ENCODE measurements around the gene RMND5A.
"Not testable (repeated sequence)": the region's sequence is repeated elsewhere in the genome, so short reads cannot be mapped to it uniquely, and the experiment has no call there.

RMND5A gene

DNA sequence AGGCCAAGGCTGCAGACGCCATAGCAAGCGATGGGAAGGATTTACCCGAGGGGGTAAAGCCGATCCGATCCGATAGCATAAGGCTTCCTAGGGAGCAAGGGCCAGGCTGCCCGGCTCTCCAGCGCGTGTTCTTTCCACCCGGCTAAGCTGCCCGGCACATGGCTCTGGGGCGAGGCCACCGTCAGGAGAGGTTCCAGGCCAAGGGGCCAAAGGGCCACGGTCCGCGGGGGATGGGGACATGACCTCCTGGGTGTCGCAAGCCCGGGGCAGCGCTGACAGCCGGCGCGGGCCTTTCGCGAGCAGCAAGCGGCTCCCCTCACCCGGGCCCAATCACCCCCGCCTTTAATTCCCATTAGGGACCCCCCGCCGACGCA lies 841 bp upstream of the RMND5A start:
- DNase-seq = not testable (repeated sequence)

- DNase-seq = peak; percentile 67 to 75
These were observed 639 bp downstream of the RMND5A start for GRCh38 chr2:86720540-86721320.

- not testable (repeated sequence) for DNase-seq
These were observed 5.6 kb downstream of the RMND5A start for GRCh38 chr2:86725706-86726105.

DNA sequence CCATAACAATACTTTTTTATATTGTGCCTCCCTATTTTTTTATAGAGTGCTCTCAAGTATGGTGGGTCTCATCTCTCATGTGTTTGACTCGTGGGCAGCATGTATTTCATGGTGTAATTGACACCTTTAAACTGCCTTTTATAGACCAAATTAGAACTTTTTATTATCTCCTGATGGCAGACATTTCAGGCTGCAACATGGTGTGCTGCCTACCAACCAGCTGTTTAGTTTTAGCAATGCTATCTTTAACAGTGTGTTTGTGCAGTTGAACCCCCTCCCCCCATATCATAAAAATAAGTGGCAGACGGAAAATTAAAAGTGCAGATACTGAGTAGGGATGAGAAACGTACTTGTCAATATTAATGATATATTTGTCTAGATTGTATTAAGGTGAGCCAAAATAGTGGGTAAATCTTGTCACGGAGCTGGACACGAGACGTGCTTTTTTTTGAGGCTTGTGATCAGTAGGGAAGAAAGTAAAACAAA lies 12.0 kb downstream of the RMND5A start:
- DNase-seq = not testable (repeated sequence)

GRCh38 chr2:86732837-86733236 lies 12.7 kb downstream of the RMND5A start:
- DNase-seq = not testable (repeated sequence)

GRCh38 chr2:86733528-86733927 lies 13.4 kb downstream of the RMND5A start:
- not testable (repeated sequence) for DNase-seq

DNA sequence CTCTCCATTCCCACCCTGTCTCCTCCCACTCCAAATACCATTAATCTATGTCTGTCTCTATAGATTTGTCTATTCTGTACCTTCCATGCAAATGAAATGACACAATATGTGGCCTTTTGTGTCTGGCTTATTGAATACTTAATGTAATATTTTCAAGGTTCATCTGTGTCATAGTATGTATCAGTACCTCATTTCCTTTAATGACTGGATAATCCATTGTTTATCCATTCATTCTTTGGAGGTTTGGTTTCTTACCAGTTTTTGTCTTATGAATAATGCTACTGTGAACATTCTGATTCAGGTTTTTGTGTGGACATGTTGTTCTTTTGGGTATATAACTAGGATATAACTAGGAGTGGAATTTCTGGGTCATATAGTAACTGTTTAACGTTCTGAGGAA lies 14.8 kb downstream of the RMND5A start:
- DNase-seq = not testable (repeated sequence)

DNA sequence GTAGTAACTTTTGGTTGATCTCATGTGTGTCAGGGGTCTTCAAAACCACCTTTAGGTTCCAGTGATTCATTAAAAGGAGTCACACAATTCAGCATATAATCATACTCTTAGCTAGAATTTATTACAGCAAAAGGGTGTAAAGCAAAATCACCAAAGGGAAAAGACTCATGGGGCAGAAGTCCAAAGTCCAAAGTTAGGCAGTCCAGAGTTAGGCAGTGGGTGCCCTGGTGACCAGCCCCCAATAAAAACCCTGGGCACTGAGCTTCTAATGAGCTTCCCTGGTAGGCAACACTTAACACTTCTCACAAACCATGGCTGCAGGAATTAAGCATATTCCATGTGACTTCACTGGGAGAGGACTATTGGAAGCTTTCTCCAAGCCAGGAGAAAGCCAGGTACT lies 19.4 kb downstream of the RMND5A start:
- not testable (repeated sequence) for DNase-seq

DNA sequence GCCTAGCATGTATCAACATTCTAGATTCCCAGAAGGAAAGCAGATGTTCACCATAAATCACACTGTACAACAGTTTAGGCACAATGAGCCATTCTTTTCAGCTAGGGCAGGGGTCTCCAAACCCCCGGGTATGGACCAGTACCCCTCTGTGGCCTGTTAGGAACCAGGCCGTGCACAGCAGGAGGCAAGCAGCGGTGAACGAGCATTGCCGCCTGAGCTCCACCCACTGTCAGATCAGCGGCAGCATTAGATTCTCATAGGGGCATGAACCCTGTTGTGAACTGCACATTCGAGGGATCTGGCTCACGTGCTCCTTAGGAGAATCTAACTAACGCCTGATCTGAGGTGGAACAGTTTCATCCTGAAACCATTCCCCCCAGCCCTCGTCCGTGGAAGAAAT lies 19.8 kb downstream of the RMND5A start:
- DNase-seq = not testable (repeated sequence)

- DNase-seq = not testable (repeated sequence)
These were observed 21.9 kb downstream of the RMND5A start for GRCh38 chr2:86741889-86742498.

- DNase-seq = no peak
These were observed 24.1 kb downstream of the RMND5A start for GRCh38 chr2:86744152-86744551.

DNA sequence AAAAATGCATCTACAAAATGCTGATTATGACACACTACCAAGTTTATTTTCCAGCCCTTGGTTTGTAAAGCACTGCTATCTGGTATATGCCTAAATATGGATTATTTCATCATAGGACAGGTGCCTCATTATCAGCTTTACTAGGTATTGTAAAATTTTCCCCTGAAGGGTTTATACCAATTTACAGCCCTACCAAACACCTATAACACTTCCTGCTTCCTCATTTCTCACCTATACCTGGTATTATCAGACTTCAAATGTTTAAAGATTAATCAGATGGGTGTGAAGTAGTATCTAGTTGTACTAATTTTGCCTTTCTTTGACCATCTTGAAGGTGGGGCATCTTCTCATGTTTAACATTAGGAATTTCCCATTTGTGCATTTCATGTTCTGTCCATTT lies 26.8 kb downstream of the RMND5A start:
- no peak for DNase-seq

DNA sequence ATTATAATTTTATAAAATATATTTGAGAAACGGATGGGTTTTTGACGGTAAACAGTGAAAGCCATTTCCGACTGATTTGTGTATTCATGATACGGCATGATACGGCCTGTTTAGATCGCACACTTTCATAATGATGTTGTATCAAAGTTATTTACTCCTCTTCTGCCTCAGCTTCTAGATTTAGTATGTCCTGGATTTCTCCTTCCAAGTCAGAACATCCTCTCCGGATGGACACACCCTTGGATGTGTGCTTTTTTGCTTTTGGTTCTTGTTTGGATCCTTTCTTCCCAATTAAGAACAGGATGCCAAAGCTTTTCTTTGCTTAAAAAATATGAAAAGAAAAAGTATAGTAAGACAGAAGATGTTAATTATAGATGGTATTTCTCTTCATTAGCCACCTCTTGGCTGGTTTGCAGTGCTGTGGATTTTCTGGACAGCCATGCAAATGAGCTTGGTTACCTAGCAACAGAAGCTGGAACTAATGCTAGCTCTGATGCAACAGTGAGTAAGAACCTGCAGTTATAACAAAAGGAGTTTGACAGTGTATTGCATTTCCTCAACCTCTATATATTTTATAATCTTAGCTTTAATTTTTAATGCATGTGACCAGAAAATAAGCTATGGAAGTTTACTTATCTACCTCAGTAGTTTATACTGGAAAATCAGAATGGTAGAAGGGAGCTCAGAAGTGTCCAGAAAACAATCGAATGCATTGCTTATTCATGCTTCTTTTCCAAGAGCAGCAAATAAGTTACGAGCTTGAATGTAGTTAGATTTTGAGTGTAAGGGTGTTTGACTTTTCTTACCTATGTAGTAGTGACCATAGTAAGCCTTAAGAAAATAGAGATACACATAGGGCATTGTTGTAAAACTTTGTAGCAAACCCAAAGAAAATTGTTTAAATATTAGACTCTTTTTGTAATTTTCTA lies 27.9 kb downstream of the RMND5A start:
- DNase-seq = no peak

- DNase-seq = no peak
These were observed 30.2 kb downstream of the RMND5A start for GRCh38 chr2:86750240-86750839.

GRCh38 chr2:86751778-86752177 lies 31.7 kb downstream of the RMND5A start:
- DNase-seq = no peak

GRCh38 chr2:86752934-86753333 lies 32.8 kb downstream of the RMND5A start:
- DNase-seq = no peak

- no peak for DNase-seq
These were observed 33.5 kb downstream of the RMND5A start for GRCh38 chr2:86753606-86754005.

- DNase-seq = no peak
These were observed 38.3 kb downstream of the RMND5A start for GRCh38 chr2:86758405-86758804.

GRCh38 chr2:86760371-86760770 lies 40.3 kb downstream of the RMND5A start:
- DNase-seq = no peak

- DNase-seq = peak in 1 of 2 experiments; percentile 33
These were observed 44.7 kb downstream of the RMND5A start for GRCh38 chr2:86764661-86765309.

- no peak for DNase-seq
These were observed 45.2 kb downstream of the RMND5A start for GRCh38 chr2:86765310-86765695.

Data from activated T-cell treated with anti-CD3 and anti-CD28 coated beads, Interleukin-2, amount 50 U/mL, for 48 hours (primary cell).